Osteoblast (primary cell): Measurements from ENCODE around the gene PTPRC. TPM values are rescaled to one million over a fixed set of nuclear protein-coding genes. Genes with fewer than 3 reads are reported as not detected.

ENCODE experiments used
- DNase-seq: peaks from one replicate; pipeline ENCODE4 v3.0.0; 2011; ENCODE audit warnings: low spot score, mixed read lengths; ENCODE audit not compliant: insufficient read length; ENCODE audit errors: missing footprints
- H2AFZ ChIP-seq: 2 replicates; pipeline ENCODE4 v1.6.0; 2011; ENCODE audit warnings: mild to moderate bottlenecking, low read length
- H3K27ac ChIP-seq: 2 replicates; pipeline ENCODE4 v1.5.1; 2011; ENCODE audit warnings: mild to moderate bottlenecking, low read depth, low read length, moderate library complexity
- H3K27me3 ChIP-seq: 2 replicates; pipeline ENCODE4 v1.6.0; 2012; ENCODE audit warnings: mild to moderate bottlenecking, control low read depth, inconsistent platforms, low read length, moderate library complexity; ENCODE audit not compliant: insufficient read depth
- H3K36me3 ChIP-seq: 2 replicates; pipeline ENCODE4 v1.5.1; 2011; ENCODE audit warnings: mild to moderate bottlenecking, low read length, control low read depth, moderate library complexity; ENCODE audit not compliant: insufficient read depth
- H3K4me1 ChIP-seq: 2 replicates; pipeline ENCODE4 v1.5.1; 2011; ENCODE audit warnings: mild to moderate bottlenecking, low read length, control low read depth, moderate library complexity; ENCODE audit not compliant: insufficient read depth
- H3K4me2 ChIP-seq: 2 replicates; pipeline ENCODE4 v1.6.0; 2011; ENCODE audit warnings: mild to moderate bottlenecking, low read length; ENCODE audit not compliant: insufficient read depth
- H3K4me3 ChIP-seq: fragments of 200-600 bp; sonication (generic); 3 replicates; pipeline ENCODE4 v1.5.1; 2012; ENCODE audit warnings: mild to moderate bottlenecking, low read length, inconsistent platforms; ENCODE audit not compliant: insufficient read depth
- H3K79me2 ChIP-seq: 2 replicates; pipeline ENCODE4 v1.6.0; 2012; ENCODE audit warnings: mild to moderate bottlenecking, low read length, control low read depth, inconsistent platforms; ENCODE audit not compliant: insufficient read depth
- H3K9me3 ChIP-seq: 2 replicates; pipeline ENCODE4 v1.5.1; 2011; ENCODE audit warnings: low read depth, low read length, control low read depth
- H4K20me1 ChIP-seq: 2 replicates; pipeline ENCODE4 v1.6.0; 2012; ENCODE audit warnings: mild to moderate bottlenecking, low read length, control low read depth; ENCODE audit not compliant: insufficient read depth
- CTCF ChIP-seq: IDR thresholded peaks from 2 replicates; pipeline ENCODE4 v1.5.1; 2011; ENCODE audit warnings: mild to moderate bottlenecking, low read depth, low read length, moderate library complexity; ENCODE audit errors: extremely low read depth
- total RNA-seq: library from RNA; depleted of rRNA; stranded (reverse); fragments of >200 nt; gene quantifications from 2 replicates; pipeline ENCODE4 v1.2.3, GENCODE V29; 2012

PTPRC gene
- total RNA-seq, 1 donor = 1.1 TPM

GRCh38 chr1:198655459-198656121, 16.8 kb downstream of the PTPRC start:
- Histone ChIP-seq H3K4me1 (peaks cover 30% of the 10 kb centered on the region), H3K27ac (peak overlapping the region; percentile 88), H3K27me3 (no peaks in the 10 kb centered on the region), H3K4me3 (no peak overlapping the region), H3K4me2 (no peak overlapping the region), H3K79me2 (no peaks in the 10 kb centered on the region), H3K9me3 (no peaks in the 10 kb centered on the region), H2AFZ (peak overlapping the region; percentile 26), H3K36me3 (no peaks in the 10 kb centered on the region), H4K20me1 (no peaks in the 10 kb centered on the region)
- TF ChIP-seq CTCF = no peak
- no peak for DNase-seq

GRCh38 chr1:198656500-198656932, 17.7 kb downstream of the PTPRC start:
- no peaks in the 10 kb centered on the region for H3K9me3 ChIP-seq
- no peaks in the 10 kb centered on the region for H3K36me3 ChIP-seq
- no peaks in the 10 kb centered on the region for H4K20me1 ChIP-seq
- peaks cover 30% of the 10 kb centered on the region for H3K4me1 ChIP-seq
- H3K4me3 ChIP-seq = no peak overlapping the region
- TF ChIP-seq CTCF = no peak
- peak overlapping the region; percentile 88 for H3K27ac ChIP-seq
- DNase-seq = no peak
- H3K4me2 ChIP-seq = no peak overlapping the region
- H2AFZ ChIP-seq = peak overlapping the region; percentile 63
- no peaks in the 10 kb centered on the region for H3K79me2 ChIP-seq
- no peaks in the 10 kb centered on the region for H3K27me3 ChIP-seq

- no peak for TF ChIP-seq CTCF
- H2AFZ ChIP-seq = peak overlapping the region; percentile 32
- no peaks in the 10 kb centered on the region for H4K20me1 ChIP-seq
- no peaks in the 10 kb centered on the region for H3K27me3 ChIP-seq
- DNase-seq = peak; percentile 22
- peak overlapping the region; percentile 88 for H3K27ac ChIP-seq
- no peaks in the 10 kb centered on the region for H3K9me3 ChIP-seq
- no peaks in the 10 kb centered on the region for H3K36me3 ChIP-seq
- peaks cover 30% of the 10 kb centered on the region for H3K4me1 ChIP-seq
- H3K4me3 ChIP-seq = no peak overlapping the region
- H3K79me2 ChIP-seq = no peaks in the 10 kb centered on the region
- H3K4me2 ChIP-seq = peak overlapping the region; percentile 61
Observed at GRCh38 chr1:198657550-198658064, 18.8 kb downstream of the PTPRC start.

GRCh38 chr1:198660341-198661261, 21.8 kb downstream of the PTPRC start:
- Histone ChIP-seq H3K4me2 (no peak overlapping the region), H3K27me3 (no peaks in the 10 kb centered on the region), H3K4me3 (no peak overlapping the region), H3K36me3 (no peaks in the 10 kb centered on the region), H4K20me1 (no peaks in the 10 kb centered on the region), H3K27ac (no peak overlapping the region), H3K9me3 (no peaks in the 10 kb centered on the region), H3K4me1 (peaks cover 28% of the 10 kb centered on the region), H3K79me2 (no peaks in the 10 kb centered on the region), H2AFZ (peak overlapping the region; percentile 23)
- no peak for TF ChIP-seq CTCF
- no peak for DNase-seq
